Measurements from ENCODE around the gene CREM.

- TF ChIP-seq BRCA1 (IDR thresholded peaks at IDR 0.05; ENCODE audit: low read depth, low read length) (no peak), CTCF (IDR thresholded peaks at IDR 0.05; ENCODE audit: control extremely low read depth in 1 of 3, insufficient read depth in 1 of 3, low read depth in 1 of 3, low read length in 3 of 3) (no peak), ZNF274 (IDR thresholded peaks at IDR 0.05; ENCODE audit: borderline replicate concordance, extremely low read depth, low read length) (no peak), BCL11A (IDR thresholded peaks at IDR 0.05; ENCODE audit: low read depth in 2 of 2, low read length in 2 of 2) (no peak), POLR2A (IDR thresholded peaks at IDR 0.05; ENCODE audit: control extremely low read depth in 1 of 2, low read depth in 2 of 2, low read length in 2 of 2) (no peak), POU5F1 (IDR thresholded peaks at IDR 0.05; ENCODE audit: low read depth, low read length) (no peak), POLR2AphosphoS5 (IDR thresholded peaks at IDR 0.05; ENCODE audit: low read depth, low read length) (no peak), CEBPB (IDR thresholded peaks at IDR 0.05; ENCODE audit: low read depth, low read length) (no peak), RXRA (IDR thresholded peaks at IDR 0.05; ENCODE audit: insufficient read depth, low read depth, low read length) (no peak), FOSL1 (IDR thresholded peaks at IDR 0.05; ENCODE audit: insufficient read depth, low read depth, low read length) (no peak), SIN3A (conservative IDR thresholded peaks at IDR 0.05 in 1 of 2, IDR thresholded peaks at IDR 0.05 in 1 of 2; ENCODE audit: low read depth in 1 of 2, low read length in 2 of 2) (no peak), SRF (IDR thresholded peaks at IDR 0.05; ENCODE audit: low read depth, low read length) (no peak)
Observed at GRCh38 chr10:35208536-35208935, 81.9 kb downstream of the CREM start.
